ENCODE data around the gene PROSER3.
"Not testable (repeated sequence)": the region's sequence is repeated elsewhere in the genome, so short reads cannot be mapped to it uniquely, and the experiment has no call there.

Gene PROSER3

DNA sequence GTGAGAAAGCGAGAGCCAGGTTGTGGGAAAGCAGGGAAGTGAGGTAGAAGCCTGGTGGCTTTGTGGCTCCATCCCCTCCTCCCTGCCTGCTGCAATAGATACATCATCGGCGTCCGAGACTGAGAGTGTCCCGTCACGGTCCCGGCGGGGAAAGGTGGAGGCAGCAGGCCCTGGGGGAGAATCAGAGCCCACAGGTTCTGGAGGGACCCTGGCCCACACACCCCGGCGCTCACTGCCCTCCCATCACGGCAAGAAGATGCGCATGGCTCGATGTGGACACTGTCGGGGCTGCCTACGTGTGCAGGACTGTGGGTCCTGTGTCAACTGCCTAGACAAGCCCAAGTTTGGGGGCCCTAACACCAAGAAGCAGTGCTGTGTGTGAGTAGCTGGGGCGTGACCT, 35.1 kb upstream of the PROSER3 start:
- TF ChIP-seq POLR2AphosphoS5 (IDR thresholded peaks at IDR 0.05; ENCODE audit: low read depth) (no peak), SPI1 (IDR thresholded peaks at IDR 0.05; ENCODE audit: borderline replicate concordance, low read depth) (no peak), CTCF (IDR thresholded peaks at IDR 0.05; ENCODE audit: insufficient read depth, low read length) (no peak), GABPA (IDR thresholded peaks at IDR 0.05; ENCODE audit: low read depth) (no peak)
- TF ChIP-seq, protein P1, sequence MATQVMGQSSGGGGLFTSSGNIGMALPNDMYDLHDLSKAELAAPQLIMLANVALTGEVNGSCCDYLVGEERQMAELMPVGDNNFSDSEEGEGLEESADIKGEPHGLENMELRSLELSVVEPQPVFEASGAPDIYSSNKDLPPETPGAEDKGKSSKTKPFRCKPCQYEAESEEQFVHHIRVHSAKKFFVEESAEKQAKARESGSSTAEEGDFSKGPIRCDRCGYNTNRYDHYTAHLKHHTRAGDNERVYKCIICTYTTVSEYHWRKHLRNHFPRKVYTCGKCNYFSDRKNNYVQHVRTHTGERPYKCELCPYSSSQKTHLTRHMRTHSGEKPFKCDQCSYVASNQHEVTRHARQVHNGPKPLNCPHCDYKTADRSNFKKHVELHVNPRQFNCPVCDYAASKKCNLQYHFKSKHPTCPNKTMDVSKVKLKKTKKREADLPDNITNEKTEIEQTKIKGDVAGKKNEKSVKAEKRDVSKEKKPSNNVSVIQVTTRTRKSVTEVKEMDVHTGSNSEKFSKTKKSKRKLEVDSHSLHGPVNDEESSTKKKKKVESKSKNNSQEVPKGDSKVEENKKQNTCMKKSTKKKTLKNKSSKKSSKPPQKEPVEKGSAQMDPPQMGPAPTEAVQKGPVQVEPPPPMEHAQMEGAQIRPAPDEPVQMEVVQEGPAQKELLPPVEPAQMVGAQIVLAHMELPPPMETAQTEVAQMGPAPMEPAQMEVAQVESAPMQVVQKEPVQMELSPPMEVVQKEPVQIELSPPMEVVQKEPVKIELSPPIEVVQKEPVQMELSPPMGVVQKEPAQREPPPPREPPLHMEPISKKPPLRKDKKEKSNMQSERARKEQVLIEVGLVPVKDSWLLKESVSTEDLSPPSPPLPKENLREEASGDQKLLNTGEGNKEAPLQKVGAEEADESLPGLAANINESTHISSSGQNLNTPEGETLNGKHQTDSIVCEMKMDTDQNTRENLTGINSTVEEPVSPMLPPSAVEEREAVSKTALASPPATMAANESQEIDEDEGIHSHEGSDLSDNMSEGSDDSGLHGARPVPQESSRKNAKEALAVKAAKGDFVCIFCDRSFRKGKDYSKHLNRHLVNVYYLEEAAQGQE (IDR thresholded peaks at IDR 0.05; ENCODE audit: insufficient replicate concordance, low read depth): no peak
- H3K4me3 ChIP-seq (replicated peaks; ENCODE audit: insufficient read depth, low read length): no peak overlapping the region
- no peak for DNase-seq (ENCODE audit: low read depth in 1 of 2, low spot score in 1 of 2)
- H3K27ac ChIP-seq (replicated peaks): no peak overlapping the region
- H3K27me3 ChIP-seq (ENCODE audit: insufficient read depth, poor library complexity, severe bottlenecking): no peaks in the 10 kb centered on the region

DNA sequence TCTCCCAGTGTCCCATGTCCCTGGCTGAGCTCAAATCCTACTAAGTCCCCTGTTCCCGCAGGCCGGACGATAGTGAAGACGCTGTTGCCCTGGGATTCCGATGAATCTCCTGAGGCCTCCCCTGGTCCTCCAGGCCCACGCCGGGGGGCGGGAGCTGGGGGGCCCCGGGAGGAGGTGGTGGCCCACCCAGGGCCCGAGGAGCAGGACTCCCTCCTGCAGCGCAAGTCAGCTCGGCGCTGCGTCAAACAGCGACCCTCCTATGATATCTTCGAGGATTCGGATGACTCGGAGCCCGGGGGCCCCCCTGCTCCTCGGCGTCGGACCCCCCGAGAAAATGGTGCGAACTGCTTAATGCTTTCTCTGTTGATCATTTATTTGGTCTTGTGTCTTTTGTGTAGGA, 34.3 kb upstream of the PROSER3 start:
- TF ChIP-seq GABPA (IDR thresholded peaks at IDR 0.05; ENCODE audit: low read depth) (no peak), CTCF (IDR thresholded peaks at IDR 0.05; ENCODE audit: insufficient read depth, low read length) (no peak), POLR2AphosphoS5 (IDR thresholded peaks at IDR 0.05; ENCODE audit: low read depth) (no peak), SPI1 (IDR thresholded peaks at IDR 0.05; ENCODE audit: borderline replicate concordance, low read depth) (no peak)
- TF ChIP-seq, protein P1 (IDR thresholded peaks at IDR 0.05; ENCODE audit: insufficient replicate concordance, low read depth): no peak
- Histone ChIP-seq H3K27ac (replicated peaks) (no peak overlapping the region), H3K4me3 (replicated peaks; ENCODE audit: insufficient read depth, low read length) (no peak overlapping the region), H3K27me3 (ENCODE audit: insufficient read depth, poor library complexity, severe bottlenecking) (no peaks in the 10 kb centered on the region)
- no peak for DNase-seq (ENCODE audit: low read depth in 1 of 2, low spot score in 1 of 2)

DNA sequence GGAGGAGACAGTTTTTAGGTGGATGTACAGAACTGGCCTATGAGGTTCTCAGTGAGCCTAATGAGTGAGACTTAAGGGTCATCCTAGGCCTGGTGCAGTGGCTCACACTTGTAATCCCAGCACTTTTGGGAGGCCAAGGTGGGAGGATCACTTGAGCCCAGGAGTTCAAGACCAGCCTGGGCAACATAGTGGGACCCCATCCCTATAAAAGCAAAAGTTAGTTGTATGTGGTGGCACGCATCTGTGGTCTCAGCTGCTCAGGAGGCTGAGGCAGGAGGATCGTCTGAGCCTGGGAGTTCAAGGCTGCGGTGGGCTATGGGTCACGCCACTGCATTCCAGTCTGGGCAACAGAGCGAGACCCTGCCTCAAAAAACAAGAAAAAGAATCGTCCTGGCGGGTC, 33.8 kb upstream of the PROSER3 start:
- H3K27me3 ChIP-seq (ENCODE audit: insufficient read depth, poor library complexity, severe bottlenecking); H3K27ac ChIP-seq (replicated peaks); DNase-seq (ENCODE audit: low read depth in 1 of 2, low spot score in 1 of 2); H3K4me3 ChIP-seq (replicated peaks; ENCODE audit: insufficient read depth, low read length): not testable (repeated sequence)

- no peak for DNase-seq (ENCODE audit: low read depth in 1 of 2, low spot score in 1 of 2)
- Histone ChIP-seq H3K27me3 (ENCODE audit: insufficient read depth, poor library complexity, severe bottlenecking) (no peaks in the 10 kb centered on the region), H3K4me3 (replicated peaks; ENCODE audit: insufficient read depth, low read length) (no peak overlapping the region), H3K27ac (replicated peaks) (no peak overlapping the region)
- TF ChIP-seq SPI1 (IDR thresholded peaks at IDR 0.05; ENCODE audit: borderline replicate concordance, low read depth) (no peak), POLR2AphosphoS5 (IDR thresholded peaks at IDR 0.05; ENCODE audit: low read depth) (no peak), CTCF (IDR thresholded peaks at IDR 0.05; ENCODE audit: insufficient read depth, low read length) (no peak), GABPA (IDR thresholded peaks at IDR 0.05; ENCODE audit: low read depth) (no peak)
- TF ChIP-seq, protein P1 (IDR thresholded peaks at IDR 0.05; ENCODE audit: insufficient replicate concordance, low read depth): no peak
Measured at GRCh38 chr19:35724560-35724959, 33.4 kb upstream of the PROSER3 start.
